ENCODE results near the gene FGD6. TPM values are rescaled to one million over a fixed set of nuclear protein-coding genes. Genes with fewer than 3 reads are reported as not detected.

FGD6 gene
- total and polyA plus RNA-seq, 2 donors (not counting 1 experiment from before 2014, with no cell fraction given): 3.3 to 4.7 TPM

GRCh38 chr12:95129115-95129514 lies 88.2 kb downstream of the FGD6 start:
- H3K9me3 ChIP-seq (ENCODE audit: control insufficient read depth, insufficient read depth, low read depth, low read length): no peaks in the 10 kb centered on the region
- TF ChIP-seq CTCF (conservative IDR thresholded peaks at IDR 0.05 in 1 of 2, IDR thresholded peaks at IDR 0.05 in 1 of 2; ENCODE audit: low read depth in 1 of 2, low read length in 2 of 2) (no peak), EZH2 (IDR thresholded peaks at IDR 0.05; ENCODE audit: low read length, missing control alignments) (no peak)
- H3K36me3 ChIP-seq (ENCODE audit: control insufficient read depth, insufficient read depth, low read length): no peaks in the 10 kb centered on the region
- H2AFZ ChIP-seq (ENCODE audit: low read length): no peak overlapping the region
- H3K4me1 ChIP-seq (ENCODE audit: control insufficient read depth, extremely low read depth, insufficient read depth, low read length): no peaks in the 10 kb centered on the region
- no peak overlapping the region for H3K4me3 ChIP-seq (replicated peaks in 1 of 4; ENCODE audit: control extremely low read depth in 1 of 4, insufficient read depth in 1 of 4, low read depth in 3 of 4, low read length in 4 of 4)
- no peaks in the 10 kb centered on the region for H3K27me3 ChIP-seq (ENCODE audit: control insufficient read depth, insufficient read depth, low read length)
- no peaks in the 10 kb centered on the region for H4K20me1 ChIP-seq (ENCODE audit: control insufficient read depth, extremely low read depth, insufficient read depth, low read length)
- H3K4me2 ChIP-seq (ENCODE audit: extremely low read depth, insufficient read depth, low read length): no peak overlapping the region
- no peak overlapping the region for H3K9ac ChIP-seq (ENCODE audit: insufficient read depth, low read length)
- no peak for DNase-seq (ENCODE audit: low read depth in 2 of 2)
- no peaks in the 10 kb centered on the region for H3K79me2 ChIP-seq (ENCODE audit: control insufficient read depth, insufficient read depth, low read length)
- no peak overlapping the region for H3K27ac ChIP-seq (ENCODE audit: insufficient read depth, low read length)

GRCh38 chr12:95126736-95127135 lies 90.5 kb downstream of the FGD6 start:
- H3K27me3 ChIP-seq (ENCODE audit: control insufficient read depth, insufficient read depth, low read length): no peaks in the 10 kb centered on the region
- no peaks in the 10 kb centered on the region for H4K20me1 ChIP-seq (ENCODE audit: control insufficient read depth, extremely low read depth, insufficient read depth, low read length)
- H3K4me1 ChIP-seq (ENCODE audit: control insufficient read depth, extremely low read depth, insufficient read depth, low read length): no peaks in the 10 kb centered on the region
- no peak for DNase-seq (ENCODE audit: low read depth in 2 of 2)
- no peak overlapping the region for H3K9ac ChIP-seq (ENCODE audit: insufficient read depth, low read length)
- no peak overlapping the region for H2AFZ ChIP-seq (ENCODE audit: low read length)
- no peaks in the 10 kb centered on the region for H3K79me2 ChIP-seq (ENCODE audit: control insufficient read depth, insufficient read depth, low read length)
- TF ChIP-seq EZH2 (IDR thresholded peaks at IDR 0.05; ENCODE audit: low read length, missing control alignments) (no peak), CTCF (conservative IDR thresholded peaks at IDR 0.05 in 1 of 2, IDR thresholded peaks at IDR 0.05 in 1 of 2; ENCODE audit: low read depth in 1 of 2, low read length in 2 of 2) (no peak)
- no peak overlapping the region for H3K4me3 ChIP-seq (replicated peaks in 1 of 4; ENCODE audit: control extremely low read depth in 1 of 4, insufficient read depth in 1 of 4, low read depth in 3 of 4, low read length in 4 of 4)
- H3K9me3 ChIP-seq (ENCODE audit: control insufficient read depth, insufficient read depth, low read depth, low read length): no peaks in the 10 kb centered on the region
- no peak overlapping the region for H3K27ac ChIP-seq (ENCODE audit: insufficient read depth, low read length)
- H3K36me3 ChIP-seq (ENCODE audit: control insufficient read depth, insufficient read depth, low read length): no peaks in the 10 kb centered on the region
- no peak overlapping the region for H3K4me2 ChIP-seq (ENCODE audit: extremely low read depth, insufficient read depth, low read length)

GRCh38 chr12:95126076-95126475 lies 91.2 kb downstream of the FGD6 start:
- Histone ChIP-seq H3K79me2 (ENCODE audit: control insufficient read depth, insufficient read depth, low read length) (no peaks in the 10 kb centered on the region), H4K20me1 (ENCODE audit: control insufficient read depth, extremely low read depth, insufficient read depth, low read length) (no peaks in the 10 kb centered on the region), H3K9ac (ENCODE audit: insufficient read depth, low read length) (no peak overlapping the region), H2AFZ (ENCODE audit: low read length) (no peak overlapping the region), H3K27ac (ENCODE audit: insufficient read depth, low read length) (no peak overlapping the region), H3K4me2 (ENCODE audit: extremely low read depth, insufficient read depth, low read length) (no peak overlapping the region), H3K36me3 (ENCODE audit: control insufficient read depth, insufficient read depth, low read length) (no peaks in the 10 kb centered on the region), H3K4me3 (replicated peaks in 1 of 4; ENCODE audit: control extremely low read depth in 1 of 4, insufficient read depth in 1 of 4, low read depth in 3 of 4, low read length in 4 of 4) (no peak overlapping the region), H3K9me3 (ENCODE audit: control insufficient read depth, insufficient read depth, low read depth, low read length) (no peaks in the 10 kb centered on the region), H3K27me3 (ENCODE audit: control insufficient read depth, insufficient read depth, low read length) (no peaks in the 10 kb centered on the region), H3K4me1 (ENCODE audit: control insufficient read depth, extremely low read depth, insufficient read depth, low read length) (no peaks in the 10 kb centered on the region)
- no peak for DNase-seq (ENCODE audit: low read depth in 2 of 2)
- TF ChIP-seq CTCF (conservative IDR thresholded peaks at IDR 0.05 in 1 of 2, IDR thresholded peaks at IDR 0.05 in 1 of 2; ENCODE audit: low read depth in 1 of 2, low read length in 2 of 2) (no peak), EZH2 (IDR thresholded peaks at IDR 0.05; ENCODE audit: low read length, missing control alignments) (no peak)

All from fibroblast of lung (primary cell).